Measurements from ENCODE around the gene DOCK4.

The DOCK4 gene

DNA sequence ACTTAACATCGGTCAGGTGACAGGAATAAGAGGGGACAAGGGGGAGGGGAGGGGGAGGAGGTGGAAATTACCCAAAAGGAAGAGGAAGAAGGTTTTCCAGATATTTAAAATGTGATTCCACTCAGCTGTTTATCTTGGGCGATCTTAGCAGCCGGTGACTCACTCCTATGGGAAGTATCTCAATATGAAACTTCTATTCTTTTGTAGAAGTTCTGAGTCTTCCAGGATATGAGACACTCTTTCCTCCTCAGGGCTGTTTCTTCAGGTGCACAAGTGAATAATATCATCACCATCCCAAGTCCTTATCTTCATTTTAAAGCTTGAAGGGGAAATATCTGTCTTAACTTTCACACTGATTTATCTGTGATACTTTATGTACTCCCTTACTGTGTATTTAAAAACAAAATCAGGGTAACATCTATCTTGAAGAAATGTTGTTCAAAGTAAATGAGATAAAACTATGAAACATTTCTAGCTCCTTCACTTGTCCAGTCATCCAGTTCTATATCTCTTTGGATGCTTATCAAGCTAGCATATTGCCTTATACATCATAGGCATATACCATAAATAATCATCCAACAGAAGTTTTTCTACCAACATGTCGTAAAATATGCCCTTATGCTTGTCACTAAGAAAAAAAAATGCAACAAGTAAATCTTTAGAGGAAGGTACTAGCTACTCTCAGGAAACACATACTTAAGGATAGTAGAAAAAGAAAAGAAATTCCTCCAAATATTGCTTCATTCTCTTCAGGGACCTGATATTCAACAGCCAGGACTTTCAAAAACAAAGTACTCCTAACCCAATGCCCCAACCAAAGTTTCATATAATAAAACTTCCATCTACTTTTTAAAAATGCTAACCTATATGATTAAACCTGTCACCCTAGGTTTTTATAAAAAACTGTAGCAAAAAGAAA lies 13.7 kb downstream of the DOCK4 start:
- DNase-seq (ENCODE audit: low read depth in 3 of 3) = no peak

DNA sequence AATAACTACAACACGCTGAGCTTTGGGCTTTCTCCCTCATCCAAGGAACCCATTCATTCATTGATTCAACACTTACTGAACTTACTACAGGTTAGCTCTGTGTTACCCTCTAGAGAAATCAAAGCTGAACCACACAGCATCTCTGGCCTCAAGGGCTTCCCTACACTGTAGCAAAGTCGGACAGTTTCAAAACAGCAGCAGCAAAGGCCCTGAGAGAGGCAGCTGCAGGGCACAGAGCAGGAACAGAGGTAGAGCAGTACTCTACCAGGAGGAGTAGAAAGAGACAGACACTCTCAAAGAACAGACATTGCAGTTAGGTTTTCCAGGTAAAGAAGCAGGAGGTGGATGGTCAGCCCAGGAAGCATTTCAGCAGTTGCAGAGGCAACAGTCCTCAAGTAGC lies 16.1 kb downstream of the DOCK4 start:
- DNase-seq (ENCODE audit: low read depth in 3 of 3) = no peak

DNA sequence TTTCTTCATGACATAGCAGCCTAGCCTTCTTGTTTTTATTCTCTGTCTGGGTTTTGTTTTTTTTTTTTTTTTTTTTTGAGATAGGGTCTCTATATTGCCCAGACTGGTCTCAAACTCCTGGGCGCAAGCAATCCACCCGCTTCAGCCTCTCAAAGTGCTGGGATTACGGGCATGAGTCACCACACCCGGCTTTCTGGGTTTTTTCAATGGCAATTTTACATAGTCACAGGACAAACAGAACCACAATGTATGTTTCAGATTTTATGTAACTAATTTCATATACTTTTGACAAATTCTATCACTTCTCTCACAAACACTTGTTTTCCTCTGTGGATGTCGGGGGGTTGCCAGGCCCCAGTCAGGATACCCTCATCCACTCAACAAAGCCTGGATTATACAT lies 16.5 kb downstream of the DOCK4 start:
- DNase-seq (ENCODE audit: low read depth in 3 of 3) = no peak

DNA sequence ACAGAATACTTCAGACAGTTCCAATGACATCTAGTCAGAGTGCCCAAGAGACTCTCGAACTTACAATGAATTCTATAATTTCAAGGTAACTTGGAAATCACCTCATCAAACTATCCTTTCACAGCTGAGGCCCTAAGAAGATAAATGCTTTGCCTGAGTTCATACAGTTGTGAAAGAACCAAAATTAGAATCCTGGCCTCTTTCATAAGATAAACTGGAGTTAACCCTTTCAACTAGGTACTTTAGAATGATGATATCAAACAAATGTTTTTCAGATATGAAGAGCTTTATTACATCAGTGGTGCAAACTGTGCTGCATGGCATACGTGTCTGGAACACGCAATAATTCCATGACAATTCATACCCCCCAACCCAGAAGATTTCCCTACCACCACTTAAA lies 17.9 kb downstream of the DOCK4 start:
- DNase-seq (ENCODE audit: low read depth in 3 of 3) = no peak

DNA sequence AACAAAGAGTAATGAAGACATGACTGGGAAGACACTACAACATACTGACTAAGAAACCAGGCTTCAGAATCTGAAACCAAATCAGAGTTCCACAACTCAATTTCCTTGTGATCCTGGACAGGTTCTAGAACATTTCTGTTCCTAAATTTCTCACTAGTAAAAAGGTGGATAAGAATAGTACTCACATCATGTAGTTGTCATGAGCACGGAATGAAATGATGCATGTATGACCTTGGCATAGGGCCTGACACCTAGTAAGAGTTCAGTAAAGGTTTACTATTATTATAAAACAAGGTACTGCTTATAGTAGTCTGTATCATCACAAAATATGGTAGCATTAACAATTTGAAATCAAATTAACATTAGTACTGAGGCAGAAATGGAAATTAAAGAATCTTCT lies 19.9 kb downstream of the DOCK4 start:
- DNase-seq (ENCODE audit: low read depth in 3 of 3) = no peak

DNA sequence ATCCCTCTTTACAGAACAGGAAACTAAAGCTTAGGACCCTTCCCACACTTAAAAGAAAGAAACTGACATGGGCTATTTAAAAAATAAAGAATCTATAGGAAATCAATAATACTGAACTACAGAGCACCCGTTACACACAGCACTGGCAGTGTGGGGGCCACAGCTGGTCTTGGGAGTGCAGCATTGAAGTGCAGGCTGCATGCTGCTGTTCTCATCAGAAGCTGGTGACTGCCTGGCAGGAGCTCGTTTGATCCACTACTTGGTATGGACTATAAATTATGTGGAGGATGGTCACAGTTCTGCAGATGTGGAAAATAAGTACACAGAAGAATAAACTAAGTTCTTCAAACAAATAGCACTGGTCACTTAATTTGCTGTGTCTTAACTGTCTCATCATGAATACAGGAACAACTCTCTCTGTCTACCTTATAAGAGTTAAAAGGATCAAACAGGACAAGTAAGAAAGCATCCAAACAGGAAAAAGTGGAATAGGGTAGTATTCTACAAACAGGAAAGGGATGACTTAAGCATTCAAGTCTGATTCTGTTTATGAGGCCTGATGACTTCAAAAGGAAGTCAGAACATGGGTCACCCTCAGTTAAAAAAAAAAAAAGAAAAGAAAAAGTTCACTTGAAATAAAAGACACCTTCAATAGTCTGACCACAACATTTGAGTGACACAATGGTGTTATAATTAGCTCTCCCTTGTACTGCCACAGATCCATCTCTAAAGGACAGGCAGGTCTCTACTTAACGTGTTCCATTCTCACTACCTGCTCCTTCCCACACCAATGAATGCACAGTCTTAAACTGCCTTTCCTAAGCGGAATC lies 21.0 kb downstream of the DOCK4 start:
- no peak for DNase-seq (ENCODE audit: low read depth in 3 of 3)

DNA sequence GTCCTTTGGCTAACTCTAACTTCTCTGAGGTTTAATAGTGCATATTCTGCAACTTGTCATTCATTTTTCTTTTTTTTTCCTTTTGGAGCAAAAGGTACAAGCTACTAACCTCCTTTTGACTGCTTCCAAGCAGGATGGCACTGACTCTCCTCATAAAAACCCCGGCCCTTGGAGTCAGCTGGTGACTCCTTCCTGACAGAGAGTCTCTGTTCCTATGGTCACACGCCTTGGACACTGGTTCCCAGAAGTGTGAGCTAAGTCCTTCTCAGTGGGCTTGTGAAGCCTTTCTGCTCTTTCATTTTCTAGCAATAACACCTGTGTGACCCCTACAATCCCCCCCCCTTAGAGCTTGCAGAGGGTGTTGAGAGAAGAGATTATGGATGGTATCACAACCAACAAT lies 21.7 kb downstream of the DOCK4 start:
- no peak for DNase-seq (ENCODE audit: low read depth in 3 of 3)

DNA sequence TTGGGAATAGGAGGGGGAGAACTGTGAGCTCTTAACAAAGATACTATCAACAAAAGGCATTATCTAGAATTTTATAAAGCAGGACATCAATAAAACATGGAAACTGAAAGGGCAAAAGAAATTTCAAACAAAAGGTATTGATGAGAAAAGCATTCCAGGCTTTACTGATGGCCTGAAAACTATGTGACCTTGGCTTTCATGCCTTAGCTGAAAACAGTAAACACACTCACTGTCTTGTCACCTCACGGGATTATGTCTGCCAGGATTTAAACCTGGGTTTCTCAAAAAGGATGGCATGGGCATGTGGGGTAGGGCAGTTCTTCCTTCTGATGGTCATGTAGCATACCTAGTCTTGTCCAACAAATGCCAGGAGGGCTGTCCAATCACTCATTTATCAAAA lies 22.9 kb downstream of the DOCK4 start:
- DNase-seq (ENCODE audit: low read depth in 3 of 3) = no peak

DNA sequence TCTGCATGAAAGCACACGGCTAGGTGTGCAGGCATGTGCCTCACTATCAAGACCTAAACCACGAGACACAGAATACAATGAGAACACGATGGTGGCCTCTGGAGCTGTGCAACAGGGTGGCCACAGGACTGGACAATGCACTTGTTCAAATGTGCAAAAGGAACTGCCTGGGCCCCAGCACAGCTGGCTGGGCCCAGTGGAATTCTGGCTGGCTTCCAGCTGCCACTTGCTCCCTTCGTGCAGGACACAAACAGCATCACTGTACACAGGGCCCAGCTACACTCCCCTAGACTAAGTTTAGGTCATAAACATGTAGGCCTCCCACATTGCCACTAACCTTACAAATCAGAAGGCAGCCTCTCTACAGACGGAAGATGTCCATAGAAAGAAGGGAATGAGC lies 23.4 kb downstream of the DOCK4 start:
- no peak for DNase-seq (ENCODE audit: low read depth in 3 of 3)

DNA sequence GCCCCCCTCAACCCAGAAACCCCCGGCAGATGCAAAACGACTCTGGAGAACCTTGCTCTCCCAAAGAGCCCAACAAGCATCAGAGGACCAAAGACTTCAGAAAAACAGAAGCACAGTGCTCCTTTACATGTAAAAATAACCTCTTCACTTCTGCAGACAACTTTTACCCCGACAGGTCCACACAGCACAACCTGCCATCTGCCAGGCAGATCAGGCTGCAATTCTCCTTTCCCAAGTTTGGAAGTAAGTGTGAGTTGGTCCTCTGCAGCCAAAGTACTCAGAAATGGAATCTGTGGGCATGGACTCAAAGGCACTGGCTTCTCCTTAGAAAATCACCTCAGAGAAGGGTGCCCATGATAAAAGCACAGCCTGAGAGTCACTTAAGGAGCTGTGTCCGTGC lies 26.0 kb downstream of the DOCK4 start:
- no peak for DNase-seq (ENCODE audit: low read depth in 3 of 3)

DNA sequence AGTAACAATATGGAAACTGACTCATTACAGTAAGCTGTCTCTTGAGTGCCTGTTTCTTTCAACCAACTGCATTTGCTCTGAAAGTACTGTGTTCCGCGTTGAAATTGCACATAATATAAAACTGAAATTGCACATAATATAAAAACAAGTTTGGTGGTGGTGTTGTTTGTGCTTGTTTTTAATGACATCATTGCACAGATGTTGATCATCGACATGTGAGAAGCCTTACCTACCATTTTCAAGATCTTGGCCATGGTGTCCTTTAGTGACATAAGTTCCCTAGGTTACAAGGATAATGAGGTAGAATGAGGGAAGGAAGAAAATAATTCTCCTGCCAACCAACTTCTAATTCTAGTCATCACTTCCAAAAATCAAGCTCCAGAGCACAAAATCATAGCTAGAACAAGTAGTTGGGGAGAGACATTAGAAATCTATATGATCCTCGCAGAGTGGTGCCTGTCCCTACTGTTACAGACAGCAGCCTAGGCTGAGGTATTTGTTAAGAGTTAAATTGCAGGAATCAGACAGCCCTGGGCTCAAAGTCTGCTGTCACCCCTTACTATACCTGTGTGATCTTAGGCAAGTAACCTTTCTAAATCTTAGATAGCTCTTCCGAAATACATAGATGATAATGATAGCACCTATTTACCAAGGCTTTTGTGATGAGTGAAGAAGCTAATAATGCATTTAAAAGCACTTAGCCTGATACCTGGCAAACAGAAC lies 29.3 kb downstream of the DOCK4 start:
- no peak for DNase-seq (ENCODE audit: low read depth in 3 of 3)

DNA sequence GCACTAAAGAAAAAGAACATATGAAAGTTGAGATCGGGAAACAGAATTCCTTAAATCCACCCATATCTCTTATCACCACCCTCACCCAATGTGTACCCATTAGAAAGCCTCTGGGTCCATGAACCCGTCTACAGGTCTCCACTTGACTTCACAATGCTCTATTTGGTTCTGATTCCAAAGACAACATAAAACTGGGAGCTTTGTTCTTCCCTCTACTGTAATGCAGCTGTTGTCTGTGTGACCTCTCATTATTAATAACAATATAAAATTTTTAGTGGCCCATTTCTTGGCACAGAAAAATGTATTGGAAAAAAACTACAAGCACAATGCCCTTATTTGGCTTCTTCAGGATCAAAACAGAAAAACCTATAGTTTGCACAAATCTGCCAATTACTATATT lies 30.0 kb downstream of the DOCK4 start:
- DNase-seq (ENCODE audit: low read depth in 3 of 3) = no peak

DNA sequence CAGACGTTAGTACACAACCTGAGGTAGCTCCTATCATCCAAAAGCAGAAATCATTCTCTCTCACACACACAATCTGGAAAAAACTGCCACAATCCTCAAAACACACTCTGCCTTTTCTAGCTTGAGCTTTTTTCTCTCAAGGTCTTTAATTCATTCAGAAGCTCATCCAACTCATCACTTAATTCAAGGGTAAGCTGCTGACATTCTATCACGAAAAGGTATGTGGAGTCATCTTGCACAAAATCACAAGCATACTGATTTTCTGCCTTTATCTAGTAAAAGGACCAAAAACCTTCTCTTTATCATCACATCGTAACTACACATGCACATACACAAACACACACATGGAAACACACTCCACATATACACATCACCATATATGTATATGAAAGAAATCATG lies 32.0 kb downstream of the DOCK4 start:
- DNase-seq (ENCODE audit: low read depth in 3 of 3) = no peak

DNA sequence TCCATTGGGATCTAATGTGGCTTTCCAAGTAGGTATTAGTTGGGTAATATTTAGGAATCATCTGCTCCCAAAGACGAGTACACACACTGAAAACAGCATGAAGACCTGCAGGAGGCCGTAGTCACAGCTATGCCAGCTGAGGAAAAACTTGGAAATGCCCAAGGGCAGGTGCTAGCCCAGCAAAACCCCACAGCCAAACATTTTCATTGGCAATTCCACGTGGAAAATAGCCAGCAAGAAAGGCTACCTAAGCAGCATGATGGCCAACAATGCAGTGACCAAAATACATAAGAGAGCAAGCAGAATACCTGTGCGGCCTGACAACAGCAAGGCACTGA lies 32.7 kb downstream of the DOCK4 start:
- DNase-seq (ENCODE audit: low read depth in 3 of 3) = no peak

DNA sequence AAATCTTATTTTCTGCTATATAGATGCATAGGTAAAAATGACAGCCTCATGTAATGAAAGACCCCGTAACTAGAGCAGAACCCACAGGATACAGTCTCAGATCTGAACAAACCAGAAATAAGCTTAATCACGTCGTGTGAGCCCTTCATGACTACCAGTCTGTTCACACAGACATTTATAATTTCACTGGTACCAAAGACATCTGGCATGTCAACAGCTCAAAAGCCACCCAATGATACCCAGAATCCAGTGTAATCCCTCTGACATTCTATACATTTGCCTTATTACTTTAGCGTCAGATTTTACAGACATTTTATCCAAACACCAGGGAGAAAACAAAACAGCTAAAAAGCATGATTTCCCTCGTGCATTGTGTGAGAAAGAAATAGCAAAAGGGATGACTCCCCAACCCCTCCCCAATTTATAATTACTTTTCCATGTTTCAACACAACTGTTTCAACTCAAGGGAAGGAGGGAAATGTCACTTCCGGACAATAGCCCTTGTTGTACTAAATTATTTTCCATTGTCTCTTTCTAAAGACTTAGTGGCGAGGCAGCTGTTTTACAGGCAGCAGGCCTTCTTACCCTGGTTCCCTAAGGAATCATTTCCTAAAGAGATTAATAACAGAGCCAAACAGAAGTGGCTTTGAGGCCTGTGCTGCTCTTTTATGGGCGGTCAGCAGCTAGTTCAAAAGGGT lies 33.2 kb downstream of the DOCK4 start:
- DNase-seq (ENCODE audit: low read depth in 3 of 3) = no peak

DNA sequence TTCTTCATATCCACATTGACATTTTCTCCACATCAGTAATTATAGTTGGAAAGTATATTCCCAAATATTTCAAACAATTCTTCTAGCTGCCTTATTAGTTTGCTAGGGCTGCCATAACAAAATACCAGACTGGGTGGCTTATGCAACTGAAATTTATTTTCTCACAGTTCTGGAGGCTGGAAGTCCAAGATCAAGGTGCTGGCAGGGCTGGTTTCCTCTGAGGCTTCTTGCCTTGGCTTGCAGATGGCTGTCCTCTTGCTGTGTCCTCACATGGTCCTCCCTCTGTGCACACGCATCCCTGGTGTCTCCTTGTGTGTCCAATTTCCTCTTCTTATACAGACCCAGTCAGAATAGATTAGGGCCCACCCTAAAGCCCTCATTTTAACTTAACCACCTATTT lies 34.5 kb downstream of the DOCK4 start:
- no peak for DNase-seq (ENCODE audit: low read depth in 3 of 3)

DNA sequence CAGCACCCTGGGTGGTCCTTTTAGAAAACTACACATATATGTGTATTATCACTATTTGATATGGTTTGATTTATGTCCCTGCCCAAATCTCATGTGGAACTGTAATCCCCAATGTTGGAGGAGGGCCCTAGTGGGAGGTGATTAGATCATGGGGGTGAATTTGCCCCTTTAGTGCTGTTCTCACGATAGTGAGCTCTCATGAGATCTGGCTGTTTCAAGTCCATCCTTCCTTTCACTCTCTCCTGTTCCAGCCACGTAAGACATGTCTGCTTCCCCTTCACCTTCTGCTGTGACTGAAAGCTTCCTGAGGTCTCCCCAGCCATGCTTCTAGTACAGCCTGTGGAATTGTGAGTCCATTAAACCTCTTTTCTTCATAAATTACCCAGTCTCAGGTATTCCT lies 37.3 kb downstream of the DOCK4 start:
- no peak for DNase-seq (ENCODE audit: low read depth in 3 of 3)

DNA sequence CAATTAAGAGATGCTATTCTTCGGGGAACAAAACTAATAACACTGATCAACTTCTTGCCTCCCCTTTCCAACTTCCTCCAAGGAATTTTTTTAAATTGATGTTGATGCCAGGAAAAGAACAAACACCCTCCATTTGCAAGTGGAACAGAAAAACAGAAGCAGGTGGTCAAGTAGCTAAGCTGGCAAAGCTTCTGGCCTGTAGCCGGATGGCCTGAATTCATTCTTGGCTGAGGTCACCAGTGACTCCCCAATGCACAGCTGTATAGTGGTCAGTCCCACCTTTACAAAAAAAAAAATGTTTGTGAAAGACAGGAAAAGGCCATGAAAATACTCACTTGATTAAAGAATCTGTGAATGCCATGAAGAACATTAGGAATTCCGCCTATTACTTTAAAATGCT lies 39.1 kb downstream of the DOCK4 start:
- no peak for DNase-seq (ENCODE audit: low read depth in 3 of 3)

DNA sequence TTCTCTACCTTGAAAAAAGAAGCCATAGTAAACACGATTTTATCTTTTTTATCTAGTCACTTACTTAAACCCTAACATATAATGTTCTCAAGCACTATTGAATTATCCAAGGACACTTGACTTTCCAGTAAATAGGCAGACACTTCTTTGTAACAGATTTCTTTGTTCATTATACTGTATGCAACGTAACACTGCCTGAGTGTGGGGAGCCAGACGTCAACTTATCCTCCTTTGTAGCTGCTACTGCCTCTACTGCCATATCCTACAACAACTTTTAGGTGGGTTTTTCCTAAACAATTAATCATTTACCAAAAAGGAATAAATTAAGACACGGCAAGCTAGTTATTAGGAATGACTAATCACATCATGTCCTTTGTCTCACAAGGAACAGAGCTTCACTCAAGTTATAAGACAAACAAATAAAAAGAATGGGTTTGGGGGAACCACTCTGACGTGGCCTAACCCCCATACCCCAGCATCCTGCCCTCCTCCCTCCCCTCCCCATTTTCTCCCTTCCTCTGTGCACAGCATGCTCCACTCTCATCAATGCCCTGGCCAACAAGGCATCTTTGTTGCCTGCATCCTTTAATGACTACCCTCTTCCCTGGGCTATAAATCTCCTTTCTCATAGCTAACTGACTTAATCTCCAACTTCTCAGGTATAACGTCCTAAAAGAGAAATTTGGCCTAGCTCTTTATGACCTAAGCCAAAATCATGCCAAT lies 43.3 kb downstream of the DOCK4 start:
- DNase-seq (ENCODE audit: low read depth in 3 of 3) = no peak

DNA sequence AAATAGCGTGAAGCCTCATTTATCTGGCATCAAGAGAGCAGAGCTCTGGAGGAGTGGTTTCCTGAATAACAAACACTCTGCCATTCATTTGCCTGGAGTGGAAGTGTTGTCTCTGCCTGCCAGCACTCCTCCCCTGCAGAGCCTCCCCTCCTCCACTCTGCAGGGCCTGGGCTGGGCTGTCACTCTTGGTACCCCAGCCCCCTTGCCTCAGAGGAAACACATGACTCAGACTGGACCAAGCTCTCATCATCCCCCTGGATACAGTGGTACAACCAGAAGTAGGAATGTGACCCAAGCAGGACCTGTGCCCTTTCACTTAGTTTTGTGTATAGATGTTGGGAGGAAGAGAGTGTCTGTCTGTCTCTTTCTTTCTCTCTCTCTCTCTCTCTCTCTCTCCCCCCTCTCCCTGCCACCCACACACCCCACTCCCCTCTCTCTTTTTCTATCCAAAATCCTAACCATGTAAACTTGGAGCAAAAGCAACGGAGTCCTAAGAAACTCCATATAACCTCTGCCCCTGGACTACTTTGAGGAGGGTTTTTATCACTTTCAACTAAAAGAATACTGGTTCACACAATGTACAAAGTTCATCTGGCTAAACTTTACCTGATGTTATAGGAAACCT lies 43.9 kb downstream of the DOCK4 start:
- DNase-seq (ENCODE audit: low read depth in 3 of 3) = no peak

All from stimulated activated CD4-positive, alpha-beta T cell treated with anti-CD3 and anti-CD28 coated beads, TNF-alpha, amount 100 ng/mL, for 48 hours (primary cell).